Muscle layer of colon (tissue), 2 donors: ENCODE data around the gene NTRK3.

Source experiments
- H3K27ac ChIP-seq: one replicate; pipeline ENCODE4 v1.7.0; 2013; ENCODE audit warnings: low read depth, mild to moderate bottlenecking, low read length, moderate library complexity
- H3K27me3 ChIP-seq, 2 donors: one replicate each; pipeline ENCODE4 v1.7.0; 2013; ENCODE audit warnings: low read length in 2 of 2, mild to moderate bottlenecking in 2 of 2; ENCODE audit not compliant: insufficient read depth in 2 of 2, control insufficient read depth in 1 of 2
- H3K36me3 ChIP-seq: one replicate; pipeline ENCODE4 v1.7.0; 2013; ENCODE audit warnings: mild to moderate bottlenecking, low read length; ENCODE audit not compliant: insufficient read depth
- H3K4me1 ChIP-seq: one replicate; pipeline ENCODE4 v1.7.0; 2013; ENCODE audit warnings: mild to moderate bottlenecking, low read length; ENCODE audit not compliant: insufficient read depth
- H3K4me3 ChIP-seq, 2 donors: one replicate each; pipeline ENCODE4 v1.7.0; 2013; ENCODE audit warnings: low read length in 2 of 2, low read depth in 1 of 2, mild to moderate bottlenecking in 1 of 2, moderate library complexity in 1 of 2
- H3K9ac ChIP-seq: one replicate; pipeline ENCODE4 v1.7.0; 2013; ENCODE audit warnings: low read length
- H3K9me3 ChIP-seq: one replicate; pipeline ENCODE4 v1.7.0; 2013; ENCODE audit warnings: mild to moderate bottlenecking, low read length
- donor health status: abdominal sarcoma.
- donor health status: Adenocarcinoma of cecum.

NTRK3 gene

GRCh38 chr15:87930457-87930856 lies 326.1 kb downstream of the NTRK3 start:
- Histone ChIP-seq H3K36me3 (no peaks in the 10 kb centered on the region), H3K9ac (no peak overlapping the region), H3K4me1 (no peaks in the 10 kb centered on the region), H3K4me3 (no peak overlapping the region), H3K27me3 (no peaks in the 10 kb centered on the region), H3K27ac (no peak overlapping the region), H3K9me3 (no peaks in the 10 kb centered on the region)

DNA sequence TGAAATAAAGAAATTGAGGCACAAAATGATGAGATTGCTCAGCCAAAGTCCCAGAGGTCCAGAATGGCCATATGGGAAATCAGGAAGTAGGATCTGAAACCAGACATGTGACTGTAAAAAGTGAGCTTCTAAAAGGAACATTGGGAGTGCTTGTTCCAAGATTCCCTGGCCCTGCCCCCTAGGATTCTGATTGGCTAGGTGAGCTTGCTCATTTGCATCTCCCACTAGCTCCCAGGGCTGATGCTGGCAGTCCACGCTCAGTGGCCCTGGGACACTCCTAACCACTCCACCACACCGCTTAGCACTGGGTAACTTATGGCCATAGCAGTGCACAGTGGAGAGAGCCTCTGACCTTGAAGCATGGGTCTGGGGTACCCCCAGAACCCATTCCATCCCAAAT lies 326.7 kb downstream of the NTRK3 start:
- no peaks in the 10 kb centered on the region for H3K4me1 ChIP-seq
- H3K9me3 ChIP-seq: no peaks in the 10 kb centered on the region
- H3K27ac ChIP-seq: no peak overlapping the region
- no peaks in the 10 kb centered on the region for H3K36me3 ChIP-seq
- no peak overlapping the region for H3K4me3 ChIP-seq
- H3K27me3 ChIP-seq: no peaks in the 10 kb centered on the region
- H3K9ac ChIP-seq: no peak overlapping the region

GRCh38 chr15:87924433-87924832 lies 332.1 kb downstream of the NTRK3 start:
- Histone ChIP-seq H3K27ac (no peak overlapping the region), H3K9ac (no peak overlapping the region), H3K27me3 (no peaks in the 10 kb centered on the region), H3K9me3 (no peaks in the 10 kb centered on the region), H3K36me3 (no peaks in the 10 kb centered on the region), H3K4me3 (no peak overlapping the region), H3K4me1 (no peaks in the 10 kb centered on the region)

DNA sequence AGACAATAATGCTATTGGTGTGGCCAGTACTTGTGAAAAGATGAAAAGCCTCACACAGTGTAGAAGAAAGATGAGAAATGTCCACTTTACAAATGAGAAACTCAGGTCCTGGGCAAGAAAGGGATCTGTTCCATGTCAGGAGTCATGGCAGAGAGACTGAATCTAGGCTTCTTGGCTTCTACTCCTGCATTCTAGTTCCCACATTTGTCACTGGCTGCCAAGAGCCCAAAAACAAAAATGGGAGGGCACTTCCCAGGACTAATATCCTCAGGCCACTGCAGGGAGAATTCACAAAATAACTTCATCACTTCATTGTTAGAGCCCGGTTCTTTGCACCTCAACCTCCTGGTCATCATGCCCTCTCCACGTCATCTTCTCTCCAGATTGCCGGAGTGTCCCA lies 337.5 kb downstream of the NTRK3 start:
- H3K4me3 ChIP-seq: no peak overlapping the region
- no peaks in the 10 kb centered on the region for H3K27me3 ChIP-seq
- no peaks in the 10 kb centered on the region for H3K4me1 ChIP-seq
- H3K9me3 ChIP-seq: no peaks in the 10 kb centered on the region
- H3K27ac ChIP-seq: no peak overlapping the region
- H3K36me3 ChIP-seq: no peaks in the 10 kb centered on the region
- no peak overlapping the region for H3K9ac ChIP-seq

DNA sequence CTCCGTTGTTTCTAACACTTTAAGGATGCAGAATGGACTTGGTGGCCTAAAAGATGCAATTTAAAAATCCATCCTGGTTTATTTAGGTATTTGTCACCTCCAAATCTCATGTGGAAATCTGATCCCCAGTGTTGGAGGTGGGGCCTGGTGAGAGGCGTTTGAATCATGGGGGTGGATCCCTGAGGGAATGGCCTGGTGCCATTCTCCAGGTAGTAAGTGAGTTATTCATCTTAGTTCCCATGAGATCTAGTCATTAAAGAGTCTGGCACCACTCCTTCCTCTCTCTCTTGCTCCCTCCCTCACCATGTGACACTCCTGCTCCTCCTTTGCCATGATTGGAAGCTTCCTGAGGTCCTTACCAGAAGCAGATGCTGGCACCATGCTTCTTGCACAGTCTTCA lies 339.1 kb downstream of the NTRK3 start:
- H3K4me1 ChIP-seq: no peaks in the 10 kb centered on the region
- no peak overlapping the region for H3K9ac ChIP-seq
- no peaks in the 10 kb centered on the region for H3K27me3 ChIP-seq
- no peaks in the 10 kb centered on the region for H3K9me3 ChIP-seq
- no peaks in the 10 kb centered on the region for H3K36me3 ChIP-seq
- H3K27ac ChIP-seq: no peak overlapping the region
- no peak overlapping the region for H3K4me3 ChIP-seq

DNA sequence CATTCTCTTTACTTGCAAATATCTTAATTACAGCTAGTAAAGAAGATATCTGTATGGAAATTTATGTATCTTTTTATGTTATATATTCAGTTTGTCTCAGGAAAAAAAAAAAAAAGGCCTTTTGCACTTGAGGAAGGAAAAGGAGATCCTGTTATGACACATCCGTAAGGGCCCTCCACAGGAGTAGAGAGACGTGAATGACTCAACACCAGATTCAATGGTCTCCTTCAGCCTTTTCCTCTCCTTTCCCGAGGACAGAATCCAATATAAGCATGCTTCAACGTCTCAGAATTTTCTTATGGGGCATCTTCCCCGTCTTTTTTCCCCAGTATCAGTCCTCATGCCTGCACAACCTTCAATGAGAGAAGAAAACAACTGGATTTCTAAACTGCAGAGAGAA lies 340.3 kb downstream of the NTRK3 start:
- no peak overlapping the region for H3K4me3 ChIP-seq
- no peaks in the 10 kb centered on the region for H3K4me1 ChIP-seq
- no peak overlapping the region for H3K9ac ChIP-seq
- no peaks in the 10 kb centered on the region for H3K9me3 ChIP-seq
- H3K36me3 ChIP-seq: no peaks in the 10 kb centered on the region
- no peaks in the 10 kb centered on the region for H3K27me3 ChIP-seq
- H3K27ac ChIP-seq: no peak overlapping the region

DNA sequence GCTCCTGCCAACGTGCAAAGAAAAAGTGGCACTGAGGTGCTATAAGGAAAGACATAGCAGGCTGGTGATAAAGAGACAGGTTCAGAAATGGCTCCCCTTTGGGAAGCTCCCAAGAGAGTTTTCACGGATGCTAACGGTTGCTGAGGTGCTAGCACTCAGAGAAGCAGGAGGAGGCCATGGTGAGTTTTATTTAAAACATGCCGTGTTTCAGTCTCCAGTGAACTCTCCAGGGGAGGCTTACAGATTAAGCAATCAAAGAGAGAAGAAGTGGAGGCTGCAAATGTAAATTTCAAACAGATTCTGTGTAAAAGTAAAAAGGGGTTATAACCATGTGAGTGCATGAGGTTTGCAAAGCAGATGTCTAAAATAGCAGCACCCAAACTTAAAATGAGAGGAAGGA lies 346.2 kb downstream of the NTRK3 start:
- no peak overlapping the region for H3K9ac ChIP-seq
- H3K4me3 ChIP-seq: no peak overlapping the region
- no peak overlapping the region for H3K27ac ChIP-seq
- no peaks in the 10 kb centered on the region for H3K36me3 ChIP-seq
- no peaks in the 10 kb centered on the region for H3K9me3 ChIP-seq
- no peaks in the 10 kb centered on the region for H3K4me1 ChIP-seq
- H3K27me3 ChIP-seq: no peaks in the 10 kb centered on the region

- Histone ChIP-seq H3K27me3 (no peaks in the 10 kb centered on the region), H3K27ac (no peak overlapping the region), H3K36me3 (no peaks in the 10 kb centered on the region), H3K4me1 (no peaks in the 10 kb centered on the region), H3K9me3 (no peaks in the 10 kb centered on the region), H3K4me3 (no peak overlapping the region), H3K9ac (no peak overlapping the region)
These were observed 348.7 kb downstream of the NTRK3 start for GRCh38 chr15:87907676-87908446.

DNA sequence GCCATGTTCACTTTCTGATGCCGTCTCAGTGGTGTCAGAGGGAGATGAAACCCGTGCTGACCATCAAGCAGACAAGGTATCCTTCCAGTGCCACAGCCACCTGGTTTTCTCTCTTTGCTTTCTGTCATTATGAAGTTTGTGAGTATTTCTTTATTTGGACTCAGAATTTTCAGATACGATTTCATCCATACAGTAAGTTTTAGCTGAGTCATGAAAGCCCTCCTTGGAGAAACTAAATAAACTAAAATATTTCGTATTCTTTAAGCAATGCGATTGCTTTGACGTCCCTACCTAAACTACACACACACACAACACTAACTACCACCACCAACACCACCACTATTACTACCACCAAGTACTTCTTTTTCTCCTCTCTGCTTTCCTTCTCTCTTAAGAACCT lies 350.1 kb downstream of the NTRK3 start:
- Histone ChIP-seq H3K9me3 (no peaks in the 10 kb centered on the region), H3K36me3 (no peaks in the 10 kb centered on the region), H3K27me3 (no peaks in the 10 kb centered on the region), H3K4me3 (no peak overlapping the region), H3K9ac (no peak overlapping the region), H3K27ac (no peak overlapping the region), H3K4me1 (no peaks in the 10 kb centered on the region)

- H3K9ac ChIP-seq: no peak overlapping the region
- H3K9me3 ChIP-seq: no peaks in the 10 kb centered on the region
- no peaks in the 10 kb centered on the region for H3K27me3 ChIP-seq
- no peak overlapping the region for H3K27ac ChIP-seq
- H3K4me3 ChIP-seq: no peak overlapping the region
- H3K36me3 ChIP-seq: no peaks in the 10 kb centered on the region
- no peaks in the 10 kb centered on the region for H3K4me1 ChIP-seq
These were observed 353.6 kb downstream of the NTRK3 start for GRCh38 chr15:87902772-87903426.

- Histone ChIP-seq H3K4me3 (no peak overlapping the region), H3K4me1 (no peaks in the 10 kb centered on the region), H3K27me3 (no peaks in the 10 kb centered on the region), H3K9me3 (no peaks in the 10 kb centered on the region), H3K36me3 (no peaks in the 10 kb centered on the region), H3K9ac (no peak overlapping the region), H3K27ac (no peak overlapping the region)
These were observed 354.4 kb downstream of the NTRK3 start for GRCh38 chr15:87901926-87902690.
